Measurements from ENCODE around the gene IMP3.
"Not testable (repeated sequence)": the region's sequence is repeated elsewhere in the genome, so short reads cannot be mapped to it uniquely, and the experiment has no call there.

IMP3 gene

DNA sequence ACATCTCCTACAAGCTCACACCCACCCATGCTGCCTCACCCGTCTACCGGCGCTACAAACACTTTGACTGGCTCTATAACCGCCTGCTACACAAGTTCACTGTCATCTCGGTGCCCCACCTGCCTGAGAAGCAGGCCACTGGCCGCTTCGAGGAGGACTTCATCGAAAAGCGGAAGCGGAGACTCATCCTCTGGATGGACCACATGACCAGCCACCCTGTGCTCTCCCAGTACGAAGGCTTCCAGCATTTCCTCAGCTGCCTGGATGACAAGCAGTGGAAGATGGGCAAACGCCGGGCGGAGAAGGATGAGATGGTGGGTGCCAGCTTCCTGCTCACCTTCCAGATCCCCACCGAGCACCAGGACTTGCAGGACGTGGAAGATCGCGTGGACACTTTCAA is 9.8 kb upstream of the IMP3 start:
- DNase-seq = no peak

DNA sequence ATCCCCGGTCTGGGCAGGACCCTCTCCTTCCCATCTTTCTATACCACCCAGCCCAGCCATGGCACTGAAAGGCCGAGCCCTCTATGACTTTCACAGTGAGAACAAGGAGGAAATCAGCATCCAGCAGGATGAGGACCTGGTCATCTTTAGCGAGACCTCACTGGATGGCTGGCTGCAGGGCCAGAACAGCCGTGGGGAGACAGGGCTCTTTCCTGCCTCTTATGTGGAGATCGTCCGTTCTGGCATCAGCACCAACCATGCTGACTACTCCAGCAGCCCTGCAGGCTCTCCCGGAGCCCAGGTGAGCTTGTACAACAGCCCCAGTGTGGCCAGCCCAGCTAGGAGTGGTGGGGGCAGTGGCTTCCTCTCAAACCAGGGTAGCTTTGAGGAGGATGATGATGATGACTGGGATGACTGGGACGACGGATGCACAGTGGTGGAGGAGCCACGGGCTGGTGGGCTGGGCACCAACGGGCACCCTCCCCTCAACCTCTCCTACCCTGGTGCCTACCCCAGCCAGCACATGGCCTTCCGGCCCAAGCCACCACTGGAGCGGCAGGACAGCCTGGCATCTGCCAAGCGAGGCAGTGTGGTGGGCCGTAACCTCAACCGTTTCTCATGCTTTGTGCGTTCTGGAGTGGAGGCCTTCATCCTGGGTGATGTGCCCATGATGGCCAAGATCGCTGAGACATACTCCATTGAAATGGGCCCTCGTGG is 9.2 kb upstream of the IMP3 start:
- no peak for DNase-seq

DNA sequence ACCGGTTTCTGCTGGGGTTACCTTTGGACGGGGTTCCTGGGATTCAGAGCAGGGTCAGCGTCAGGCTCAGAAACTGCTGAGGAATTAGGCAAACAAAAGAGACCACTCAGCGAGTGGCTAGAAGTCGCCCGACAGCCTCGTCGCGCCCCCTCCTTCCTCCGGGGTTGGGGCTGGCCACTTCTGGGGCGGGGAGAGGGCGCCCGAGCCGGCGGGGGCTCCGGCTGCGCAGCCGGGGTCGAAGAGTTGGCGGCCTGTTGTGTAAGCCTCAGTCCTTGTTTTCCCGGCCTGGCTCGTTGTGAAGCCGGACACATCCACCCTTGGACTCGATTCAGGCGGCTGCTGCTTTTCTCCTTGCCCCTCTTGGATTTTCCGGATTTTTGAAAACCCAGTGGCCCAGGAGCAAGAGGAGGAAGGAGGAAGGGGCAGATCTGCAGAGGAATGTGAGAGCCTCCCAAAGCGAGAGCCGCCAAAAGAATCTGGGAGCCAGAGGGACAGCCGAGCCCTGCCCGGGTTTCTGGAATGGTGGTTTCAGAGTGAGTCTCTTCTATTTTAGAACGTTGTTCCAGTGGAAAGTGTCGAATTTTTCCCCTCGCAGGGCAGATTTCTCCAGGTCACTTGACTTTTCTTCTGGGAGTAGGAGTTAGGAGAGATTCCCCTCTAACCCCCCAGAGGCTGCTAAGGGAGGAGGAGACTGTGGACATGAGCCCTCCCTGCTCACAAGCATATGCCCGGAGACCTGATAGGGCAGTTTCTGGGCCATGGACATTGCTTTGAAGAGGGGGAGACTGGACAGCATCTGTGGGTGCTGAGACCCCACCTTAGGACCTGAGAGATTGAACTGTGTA is 8.4 kb upstream of the IMP3 start:
- peak; percentile 5 for DNase-seq

GRCh38 chr15:75647370-75648155 is 7.5 kb upstream of the IMP3 start, which contains the start of gene SNX33:
SNX33 (plus strand) TSS chr15:75647912; CDS start chr15:75649103, 1,191 bp downstream.
- peak; percentile 56 for DNase-seq

DNA sequence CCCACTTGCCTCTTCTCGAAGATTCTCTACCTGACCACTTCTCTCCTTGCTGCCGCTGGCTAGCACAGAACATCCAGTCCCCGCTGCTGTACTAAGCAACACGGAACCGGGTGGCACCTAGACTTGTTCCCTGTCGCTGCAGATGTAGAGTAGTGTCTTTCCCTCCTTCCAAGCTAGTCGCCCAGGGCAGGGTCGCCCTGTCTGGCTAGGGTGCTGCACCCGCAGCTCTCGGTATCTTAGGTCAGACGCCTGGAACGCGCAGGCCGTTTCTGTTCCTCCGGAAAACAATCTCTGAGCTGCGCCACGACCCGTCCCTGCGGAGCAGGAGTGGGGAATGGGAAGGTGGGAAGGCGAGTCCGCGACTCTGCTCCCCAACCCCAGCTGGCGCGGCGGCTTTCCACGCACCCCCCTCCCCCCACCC is 6.9 kb upstream of the IMP3 start:
- DNase-seq = no peak

- no peak for DNase-seq
Measured at GRCh38 chr15:75646112-75646943, 6.3 kb upstream of the IMP3 start.

GRCh38 chr15:75644376-75644775 is 4.4 kb upstream of the IMP3 start:
- DNase-seq = no peak

GRCh38 chr15:75641603-75642002 is 1.6 kb upstream of the IMP3 start:
- DNase-seq = no peak

GRCh38 chr15:75641179-75641503 is 1.1 kb upstream of the IMP3 start:
- no peak for DNase-seq

- peak; percentile 50 for DNase-seq
Measured at GRCh38 chr15:75640483-75641178, 607 bp upstream of the IMP3 start.

- DNase-seq = no peak
Measured at GRCh38 chr15:75639191-75639708, 774 bp downstream of the IMP3 start.

- DNase-seq = no peak
Measured at GRCh38 chr15:75637245-75638009, 2.6 kb downstream of the IMP3 start.

GRCh38 chr15:75636026-75636425 is 4.0 kb downstream of the IMP3 start:
- DNase-seq = no peak

DNA sequence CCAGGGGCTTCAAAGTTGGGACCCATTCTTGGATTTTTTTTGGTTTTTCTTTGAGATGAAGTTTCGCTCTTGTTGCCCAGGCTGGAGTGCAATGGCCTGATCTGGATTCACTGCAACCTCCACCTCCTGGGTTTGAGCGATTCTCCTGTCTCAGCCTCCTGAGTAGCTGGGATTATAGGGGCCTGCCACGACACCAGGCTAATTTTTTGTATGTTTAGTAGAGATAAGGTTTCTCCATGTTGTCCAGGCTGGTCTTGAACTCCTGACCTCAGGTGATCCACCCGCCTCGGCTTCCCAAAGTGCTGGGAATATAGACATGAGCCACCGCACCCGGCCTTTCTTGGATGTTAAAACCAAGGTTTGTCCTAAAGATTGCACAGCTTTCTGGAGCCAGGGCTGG is 6.1 kb downstream of the IMP3 start:
- DNase-seq = not testable (repeated sequence)

DNA sequence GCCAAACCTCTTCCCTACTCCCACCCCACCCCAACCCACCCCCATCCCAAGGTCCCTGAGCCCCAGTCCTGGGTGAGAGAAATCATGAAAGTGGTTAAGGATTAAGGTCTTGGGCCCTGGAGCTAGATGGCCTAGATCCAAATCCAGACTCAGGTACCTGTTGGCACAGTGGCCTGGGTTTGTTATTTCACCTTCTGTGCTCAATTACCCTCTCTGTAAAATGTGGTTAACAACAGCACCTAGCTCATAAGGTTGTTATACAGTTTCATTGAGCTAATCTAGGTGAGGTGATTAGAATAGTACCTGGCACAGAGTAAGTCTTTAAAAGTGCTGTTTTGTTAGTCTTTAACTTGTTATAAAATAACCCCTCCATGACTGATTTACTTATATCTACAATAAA is 8.1 kb downstream of the IMP3 start:
- DNase-seq = no peak

- DNase-seq = peak; percentile 96
Measured at GRCh38 chr15:75625542-75626347, 14.3 kb downstream of the IMP3 start, which contains the start of gene SNUPN. SNUPN (minus strand) TSS chr15:75625725; CDS start chr15:75621051, 4,674 bp downstream.

DNA sequence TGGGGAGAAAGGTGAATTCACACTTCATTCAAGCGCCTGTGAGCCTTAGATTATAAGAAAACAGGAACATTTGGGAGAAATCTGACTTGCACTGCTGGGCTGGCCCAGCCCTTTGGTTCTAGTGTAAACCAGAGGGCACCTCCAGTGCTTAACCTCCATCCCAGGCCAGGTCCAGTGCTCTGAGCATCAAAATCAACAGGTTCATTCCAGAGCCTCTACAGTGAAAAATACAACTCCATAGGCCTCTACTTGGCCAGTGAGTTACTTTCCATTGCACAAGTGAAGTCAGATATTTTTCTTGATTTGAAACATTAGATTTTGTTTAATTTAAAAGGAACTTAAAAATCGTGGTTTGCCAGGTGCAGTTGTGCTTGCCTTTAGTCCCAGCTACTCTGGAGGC is 17.5 kb downstream of the IMP3 start:
- DNase-seq = no peak

GRCh38 chr15:75620841-75621391 is 19.1 kb downstream of the IMP3 start:
- no peak for DNase-seq

DNA sequence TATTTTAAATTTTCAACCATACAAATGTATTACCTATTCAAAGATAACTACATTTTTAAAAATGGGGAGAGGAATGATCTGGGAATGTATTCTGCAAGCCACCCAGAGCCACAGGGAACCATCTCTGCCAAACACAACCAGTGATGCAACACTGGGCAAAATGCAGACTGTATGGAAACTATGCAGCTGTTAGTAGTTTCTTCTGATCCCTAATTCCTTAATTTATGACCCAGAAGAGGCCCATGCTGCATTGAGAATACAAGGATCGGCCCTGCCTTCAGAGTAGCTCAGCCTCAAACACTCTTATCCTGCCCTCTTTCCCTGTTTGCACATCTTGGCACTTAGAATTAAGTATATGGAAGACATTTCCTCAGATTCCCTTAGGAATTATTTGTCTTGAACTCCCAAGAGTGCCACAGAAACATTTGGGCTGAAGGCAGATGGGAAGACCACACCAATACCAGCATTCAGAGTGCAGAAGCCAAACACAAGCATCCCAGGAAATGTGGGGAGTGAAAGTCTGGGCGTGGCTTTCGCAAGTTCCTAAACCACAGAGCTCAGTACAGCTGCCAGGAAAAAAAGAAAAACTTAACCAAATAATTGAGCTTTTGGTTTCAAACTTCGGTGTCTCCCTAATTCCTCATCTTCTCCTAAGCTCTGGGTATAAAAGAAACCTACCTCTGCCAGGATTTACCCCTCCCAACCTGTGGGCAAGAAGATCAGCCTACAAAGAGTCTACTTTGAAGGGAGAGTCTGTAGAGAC is 19.8 kb downstream of the IMP3 start:
- no peak for DNase-seq
